H54 (cell line): ENCODE results near the gene ALOX15B.

Experiments used
- DNase-seq: peaks from one replicate; pipeline ENCODE4 v3.0.0; 2011; ENCODE audit warnings: low spot score, mixed read lengths; ENCODE audit not compliant: insufficient read length
- FAIRE-seq: peaks from 3 replicates; lab custom pipeline; 2011; peaks lifted over from hg19 to GRCh38; lab: Jason Lieb, UNC
- POLR2A ChIP-seq: IDR thresholded peaks from 2 replicates; pipeline ENCODE4 v1.6.1; 2011; ENCODE audit warnings: low read depth, mild to moderate bottlenecking, low read length

The ALOX15B gene

GRCh38 chr17:8079291-8080207 lies 40.7 kb downstream of the ALOX15B start:
- FAIRE-seq (no peak), DNase-seq (peak; percentile 85)
- no peak for TF ChIP-seq POLR2A

- no peak for DNase-seq
- FAIRE-seq, result no peak
- TF ChIP-seq POLR2A, result no peak
These were observed 41.4 kb downstream of the ALOX15B start for GRCh38 chr17:8080208-8080798.

GRCh38 chr17:8080799-8081219 lies 42.0 kb downstream of the ALOX15B start:
- DNase-seq, result no peak
- FAIRE-seq, result no peak
- TF ChIP-seq POLR2A, result no peak

GRCh38 chr17:8081876-8082275 lies 43.0 kb downstream of the ALOX15B start:
- DNase-seq (no peak), FAIRE-seq (no peak)
- no peak for TF ChIP-seq POLR2A

GRCh38 chr17:8082292-8082691 lies 43.4 kb downstream of the ALOX15B start:
- DNase-seq (no peak), FAIRE-seq (no peak)
- TF ChIP-seq POLR2A, result no peak

- DNase-seq (no peak), FAIRE-seq (no peak)
- no peak for TF ChIP-seq POLR2A
These were observed 45.4 kb downstream of the ALOX15B start for GRCh38 chr17:8084250-8084649.

- DNase-seq (no peak), FAIRE-seq (no peak)
- TF ChIP-seq POLR2A, result no peak
These were observed 48.5 kb downstream of the ALOX15B start, which contains the start of gene ALOX12B for GRCh38 chr17:8087075-8087951. Gene ALOX12B (minus strand): TSS chr17:8087716. CDS start chr17:8087442, 274 bp downstream.

GRCh38 chr17:8087952-8088230 lies 49.0 kb downstream of the ALOX15B start:
- DNase-seq (no peak), FAIRE-seq (no peak)
- no peak for TF ChIP-seq POLR2A

GRCh38 chr17:8089728-8090127 lies 50.9 kb downstream of the ALOX15B start:
- no peak for TF ChIP-seq POLR2A
- FAIRE-seq (no peak), DNase-seq (no peak)

- DNase-seq (no peak), FAIRE-seq (no peak)
- TF ChIP-seq POLR2A, result no peak
These were observed 52.3 kb downstream of the ALOX15B start for GRCh38 chr17:8091033-8091687.

GRCh38 chr17:8095361-8095760 lies 56.5 kb downstream of the ALOX15B start:
- no peak for TF ChIP-seq POLR2A
- no peak for FAIRE-seq
- DNase-seq, result no peak

GRCh38 chr17:8096541-8096940 lies 57.7 kb downstream of the ALOX15B start:
- no peak for TF ChIP-seq POLR2A
- no peak for FAIRE-seq

More at GRCh38 chr17:8096541-8096940, 57.7 kb downstream of the ALOX15B start:
- no peak for DNase-seq
